ENCODE measurements around the gene MYF6. TPM values are rescaled to one million over a fixed set of nuclear protein-coding genes. Genes with fewer than 3 reads are reported as not detected.

MYF6 gene
- total and polyA plus RNA-seq, 2 donors from 2014 or later = not detected

GRCh38 chr12:80684077-80684495, 23.3 kb upstream of the MYF6 start:
- intact Hi-C loops (cut with DNase I) = no loop called here
- no peaks in the 10 kb centered on the region for H3K4me1 ChIP-seq (ENCODE audit: control insufficient read depth in 2 of 3, insufficient read depth in 2 of 3, low read depth in 1 of 3, low read length in 3 of 3)
- TF ChIP-seq, protein P1, sequence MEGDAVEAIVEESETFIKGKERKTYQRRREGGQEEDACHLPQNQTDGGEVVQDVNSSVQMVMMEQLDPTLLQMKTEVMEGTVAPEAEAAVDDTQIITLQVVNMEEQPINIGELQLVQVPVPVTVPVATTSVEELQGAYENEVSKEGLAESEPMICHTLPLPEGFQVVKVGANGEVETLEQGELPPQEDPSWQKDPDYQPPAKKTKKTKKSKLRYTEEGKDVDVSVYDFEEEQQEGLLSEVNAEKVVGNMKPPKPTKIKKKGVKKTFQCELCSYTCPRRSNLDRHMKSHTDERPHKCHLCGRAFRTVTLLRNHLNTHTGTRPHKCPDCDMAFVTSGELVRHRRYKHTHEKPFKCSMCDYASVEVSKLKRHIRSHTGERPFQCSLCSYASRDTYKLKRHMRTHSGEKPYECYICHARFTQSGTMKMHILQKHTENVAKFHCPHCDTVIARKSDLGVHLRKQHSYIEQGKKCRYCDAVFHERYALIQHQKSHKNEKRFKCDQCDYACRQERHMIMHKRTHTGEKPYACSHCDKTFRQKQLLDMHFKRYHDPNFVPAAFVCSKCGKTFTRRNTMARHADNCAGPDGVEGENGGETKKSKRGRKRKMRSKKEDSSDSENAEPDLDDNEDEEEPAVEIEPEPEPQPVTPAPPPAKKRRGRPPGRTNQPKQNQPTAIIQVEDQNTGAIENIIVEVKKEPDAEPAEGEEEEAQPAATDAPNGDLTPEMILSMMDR (IDR thresholded peaks at IDR 0.05; ENCODE audit: borderline replicate concordance, extremely low read depth, insufficient read depth) = no peak

GRCh38 chr12:80690090-80690489, 17.3 kb upstream of the MYF6 start:
- DNase-seq (no peak), FAIRE-seq (no peak)
- H3K27ac ChIP-seq (ENCODE audit: low read depth in 2 of 2, low read length in 2 of 2) = no peak overlapping the region
- no peak overlapping the region for H3K9ac ChIP-seq (ENCODE audit: low read length in 3 of 3)
- TF ChIP-seq, protein P1 (IDR thresholded peaks at IDR 0.05; ENCODE audit: borderline replicate concordance, extremely low read depth, insufficient read depth) = no peak
- peaks cover 0 to 4% (median 0%) of the 10 kb centered on the region in 3 donors for H3K9me3 ChIP-seq (ENCODE audit: control insufficient read depth in 2 of 3, insufficient read depth in 1 of 3, low read length in 3 of 3)
- intact Hi-C loops (cut with DNase I) = no loop called here
- H3K36me3 ChIP-seq (ENCODE audit: control insufficient read depth in 2 of 3, insufficient read depth in 3 of 3, low read length in 3 of 3) = no peaks in the 10 kb centered on the region
- H3K27me3 ChIP-seq (ENCODE audit: control insufficient read depth, insufficient read depth, low read length) = no peaks in the 10 kb centered on the region
- no peaks in the 10 kb centered on the region for H3K4me1 ChIP-seq (ENCODE audit: control insufficient read depth in 2 of 3, insufficient read depth in 2 of 3, low read depth in 1 of 3, low read length in 3 of 3)
- H3K4me3 ChIP-seq (ENCODE audit: low read length in 3 of 3) = no peak overlapping the region

More at GRCh38 chr12:80684077-80684495, 23.3 kb upstream of the MYF6 start:
- Histone ChIP-seq H3K27ac (ENCODE audit: low read depth in 2 of 2, low read length in 2 of 2) (no peak overlapping the region), H3K36me3 (ENCODE audit: control insufficient read depth in 2 of 3, insufficient read depth in 3 of 3, low read length in 3 of 3) (no peaks in the 10 kb centered on the region), H3K27me3 (ENCODE audit: control insufficient read depth, insufficient read depth, low read length) (no peaks in the 10 kb centered on the region), H3K9me3 (ENCODE audit: control insufficient read depth in 2 of 3, insufficient read depth in 1 of 3, low read length in 3 of 3) (peaks cover 0 to 4% (median 0%) of the 10 kb centered on the region in 3 donors), H3K4me3 (ENCODE audit: low read length in 3 of 3) (no peak overlapping the region), H3K9ac (ENCODE audit: low read length in 3 of 3) (no peak overlapping the region)
- DNase-seq (no peak), FAIRE-seq (no peak)

- Histone ChIP-seq H3K27me3 (ENCODE audit: control insufficient read depth, insufficient read depth, low read length) (no peaks in the 10 kb centered on the region), H3K27ac (ENCODE audit: low read depth in 2 of 2, low read length in 2 of 2) (no peak overlapping the region), H3K4me1 (ENCODE audit: control insufficient read depth in 2 of 3, insufficient read depth in 2 of 3, low read depth in 1 of 3, low read length in 3 of 3) (no peaks in the 10 kb centered on the region), H3K9ac (ENCODE audit: low read length in 3 of 3) (no peak overlapping the region), H3K36me3 (ENCODE audit: control insufficient read depth in 2 of 3, insufficient read depth in 3 of 3, low read length in 3 of 3) (no peaks in the 10 kb centered on the region), H3K4me3 (ENCODE audit: low read length in 3 of 3) (no peak overlapping the region), H3K9me3 (ENCODE audit: control insufficient read depth in 2 of 3, insufficient read depth in 1 of 3, low read length in 3 of 3) (peaks cover 0 to 4% (median 0%) of the 10 kb centered on the region in 3 donors)
- DNase-seq (no peak), FAIRE-seq (no peak)
- TF ChIP-seq, protein P1 (IDR thresholded peaks at IDR 0.05; ENCODE audit: borderline replicate concordance, extremely low read depth, insufficient read depth) = no peak
- intact Hi-C loops (cut with DNase I) = no loop called here
Measured at GRCh38 chr12:80690513-80690912, 16.9 kb upstream of the MYF6 start.

- no peak overlapping the region for H3K27ac ChIP-seq (ENCODE audit: low read depth in 2 of 2, low read length in 2 of 2)
- intact Hi-C loops (cut with DNase I) = no loop called here
- FAIRE-seq (no peak), DNase-seq (no peak)
- no peak overlapping the region for H3K4me3 ChIP-seq (ENCODE audit: low read length in 3 of 3)
- TF ChIP-seq, protein P1 (IDR thresholded peaks at IDR 0.05; ENCODE audit: borderline replicate concordance, extremely low read depth, insufficient read depth) = no peak
- no peaks in the 10 kb centered on the region for H3K36me3 ChIP-seq (ENCODE audit: control insufficient read depth in 2 of 3, insufficient read depth in 3 of 3, low read length in 3 of 3)
- no peaks in the 10 kb centered on the region for H3K9me3 ChIP-seq (ENCODE audit: control insufficient read depth in 2 of 3, insufficient read depth in 1 of 3, low read length in 3 of 3)
- no peaks in the 10 kb centered on the region for H3K27me3 ChIP-seq (ENCODE audit: control insufficient read depth, insufficient read depth, low read length)
- H3K4me1 ChIP-seq (ENCODE audit: control insufficient read depth in 2 of 3, insufficient read depth in 2 of 3, low read depth in 1 of 3, low read length in 3 of 3) = no peaks in the 10 kb centered on the region
- H3K9ac ChIP-seq (ENCODE audit: low read length in 3 of 3) = no peak overlapping the region
Measured at GRCh38 chr12:80692114-80692513, 15.3 kb upstream of the MYF6 start.
